HL-60 (cell line): Measurements from ENCODE around the gene CCSER1.

Experiments
- CTCF ChIP-seq: IDR thresholded peaks from one replicate; pipeline ENCODE4 v1.5.1; 2011; ENCODE audit warnings: low read length, control low read depth, inconsistent platforms; ENCODE audit not compliant: insufficient read depth
- POLR2AphosphoS5 ChIP-seq: IDR thresholded peaks from 2 replicates; pipeline ENCODE4 v1.6.1; 2012; ENCODE audit warnings: low read depth
- SPI1 ChIP-seq: IDR thresholded peaks from 2 replicates; pipeline ENCODE4 v1.6.1; 2012; ENCODE audit warnings: low read depth, mild to moderate bottlenecking, borderline replicate concordance
- TF ChIP-seq, protein P1 (sequence below): IDR thresholded peaks from 2 replicates; pipeline ENCODE4 v1.6.1; 2012; ENCODE audit warnings: low read depth; ENCODE audit not compliant: insufficient replicate concordance

DNA sequence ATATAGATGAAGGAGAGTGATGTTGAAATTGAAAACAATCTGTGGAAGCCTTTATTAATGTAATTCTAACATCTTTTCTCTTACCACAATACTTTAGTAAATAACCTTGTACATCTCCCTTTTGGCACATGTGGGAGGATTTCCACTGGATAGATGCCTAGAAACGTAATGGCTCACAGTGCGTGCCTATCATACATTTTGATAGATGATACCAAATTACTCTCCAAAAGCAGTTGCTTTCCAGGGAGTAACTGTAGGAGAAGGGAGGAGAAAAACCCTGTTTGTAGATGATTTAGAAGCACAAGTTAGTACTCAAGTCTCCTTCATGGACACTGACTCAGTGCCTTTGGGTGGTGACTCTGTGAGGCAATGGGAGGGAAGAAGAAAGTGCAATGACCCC lies 476.3 kb downstream of the CCSER1 start:
- TF ChIP-seq CTCF = no peak
- TF ChIP-seq, protein P1, sequence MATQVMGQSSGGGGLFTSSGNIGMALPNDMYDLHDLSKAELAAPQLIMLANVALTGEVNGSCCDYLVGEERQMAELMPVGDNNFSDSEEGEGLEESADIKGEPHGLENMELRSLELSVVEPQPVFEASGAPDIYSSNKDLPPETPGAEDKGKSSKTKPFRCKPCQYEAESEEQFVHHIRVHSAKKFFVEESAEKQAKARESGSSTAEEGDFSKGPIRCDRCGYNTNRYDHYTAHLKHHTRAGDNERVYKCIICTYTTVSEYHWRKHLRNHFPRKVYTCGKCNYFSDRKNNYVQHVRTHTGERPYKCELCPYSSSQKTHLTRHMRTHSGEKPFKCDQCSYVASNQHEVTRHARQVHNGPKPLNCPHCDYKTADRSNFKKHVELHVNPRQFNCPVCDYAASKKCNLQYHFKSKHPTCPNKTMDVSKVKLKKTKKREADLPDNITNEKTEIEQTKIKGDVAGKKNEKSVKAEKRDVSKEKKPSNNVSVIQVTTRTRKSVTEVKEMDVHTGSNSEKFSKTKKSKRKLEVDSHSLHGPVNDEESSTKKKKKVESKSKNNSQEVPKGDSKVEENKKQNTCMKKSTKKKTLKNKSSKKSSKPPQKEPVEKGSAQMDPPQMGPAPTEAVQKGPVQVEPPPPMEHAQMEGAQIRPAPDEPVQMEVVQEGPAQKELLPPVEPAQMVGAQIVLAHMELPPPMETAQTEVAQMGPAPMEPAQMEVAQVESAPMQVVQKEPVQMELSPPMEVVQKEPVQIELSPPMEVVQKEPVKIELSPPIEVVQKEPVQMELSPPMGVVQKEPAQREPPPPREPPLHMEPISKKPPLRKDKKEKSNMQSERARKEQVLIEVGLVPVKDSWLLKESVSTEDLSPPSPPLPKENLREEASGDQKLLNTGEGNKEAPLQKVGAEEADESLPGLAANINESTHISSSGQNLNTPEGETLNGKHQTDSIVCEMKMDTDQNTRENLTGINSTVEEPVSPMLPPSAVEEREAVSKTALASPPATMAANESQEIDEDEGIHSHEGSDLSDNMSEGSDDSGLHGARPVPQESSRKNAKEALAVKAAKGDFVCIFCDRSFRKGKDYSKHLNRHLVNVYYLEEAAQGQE = no peak
- no peak for TF ChIP-seq POLR2AphosphoS5
- no peak for TF ChIP-seq SPI1
